MCF 10A (cell line): ENCODE results near the gene ZSCAN31. TPM values are rescaled to one million over a fixed set of nuclear protein-coding genes. Genes with fewer than 3 reads are reported as not detected.
A peak's percentile ranks its signal among the peaks of the same experiment; 100 is the strongest.

Source experiments
- BruUV-seq: library from RNA; stranded (reverse); fragments of 400-500 nt; replicated peaks from 2 replicates; lab custom pipeline; 2021; lab: Mats Ljungman, UMichigan
- CTCF ChIA-PET: fragments of 300-600 bp; sonication (Branson Sonifier 250); formaldehyde crosslinking; extraction: SDS; loops from one replicate; lab custom pipeline; 2021; ENCODE audit warnings: antibody characterized with exemption, inconsistent platforms; lab: Yijun Ruan, JAX
- POLR2A ChIA-PET: fragments of 300-600, 350-650 bp; sonication (Branson Sonifier 250); formaldehyde crosslinking; extraction: SDS; loops from one replicate; lab custom pipeline; 2020; ENCODE audit warnings: antibody characterized with exemption, inconsistent platforms; lab: Yijun Ruan, JAX
- DNase-seq: peaks from one replicate; pipeline ENCODE4 v3.0.0-alpha.2; 2018; ENCODE audit not compliant: unreplicated experiment
- H3K27ac Mint-ChIP-seq: one replicate; pipeline ENCODE4 v1.8.0; 2022; ENCODE audit warnings: mild to moderate bottlenecking, low read depth, mixed read lengths; ENCODE audit not compliant: unreplicated experiment
- H3K27me3 Mint-ChIP-seq: one replicate; pipeline ENCODE4 v1.8.0; 2022; ENCODE audit warnings: mixed read lengths; ENCODE audit not compliant: insufficient read depth, unreplicated experiment
- H3K36me3 Mint-ChIP-seq: one replicate; pipeline ENCODE4 v1.8.0; 2022; ENCODE audit warnings: mild to moderate bottlenecking, moderate library complexity, mixed read lengths; ENCODE audit not compliant: insufficient read depth, unreplicated experiment
- H3K4me1 Mint-ChIP-seq: one replicate; pipeline ENCODE4 v1.8.0; 2022; ENCODE audit warnings: mixed read lengths; ENCODE audit not compliant: insufficient read depth, unreplicated experiment
- H3K4me3 Mint-ChIP-seq: one replicate; pipeline ENCODE4 v1.8.0; 2022; ENCODE audit warnings: mild to moderate bottlenecking, moderate library complexity, mixed read lengths; ENCODE audit not compliant: unreplicated experiment
- H3K9me3 Mint-ChIP-seq: one replicate; pipeline ENCODE4 v1.8.0; 2022; ENCODE audit warnings: mixed read lengths; ENCODE audit not compliant: unreplicated experiment
- intact Hi-C: fragments of 100-400 bp; cut with micrococcal nuclease; formaldehyde crosslinking; loops from 2 replicates; pipeline ENCODE4 v1.14.1; 2022
- total RNA-seq: library from RNA; stranded (reverse); gene quantifications from 2 replicates; pipeline ENCODE4 v1.2.3, GENCODE V29; 2022
- TF ChIP-seq, protein P1 (sequence below): fragments of 200-600 bp; IDR thresholded peaks from one replicate; pipeline ENCODE4 v1.8.0; 2022; ENCODE audit warnings: antibody characterized with exemption, mild to moderate bottlenecking; ENCODE audit not compliant: unreplicated experiment

The ZSCAN31 gene
- total RNA-seq, 1 experiment from 2014 or later, result 5.0 TPM

DNA sequence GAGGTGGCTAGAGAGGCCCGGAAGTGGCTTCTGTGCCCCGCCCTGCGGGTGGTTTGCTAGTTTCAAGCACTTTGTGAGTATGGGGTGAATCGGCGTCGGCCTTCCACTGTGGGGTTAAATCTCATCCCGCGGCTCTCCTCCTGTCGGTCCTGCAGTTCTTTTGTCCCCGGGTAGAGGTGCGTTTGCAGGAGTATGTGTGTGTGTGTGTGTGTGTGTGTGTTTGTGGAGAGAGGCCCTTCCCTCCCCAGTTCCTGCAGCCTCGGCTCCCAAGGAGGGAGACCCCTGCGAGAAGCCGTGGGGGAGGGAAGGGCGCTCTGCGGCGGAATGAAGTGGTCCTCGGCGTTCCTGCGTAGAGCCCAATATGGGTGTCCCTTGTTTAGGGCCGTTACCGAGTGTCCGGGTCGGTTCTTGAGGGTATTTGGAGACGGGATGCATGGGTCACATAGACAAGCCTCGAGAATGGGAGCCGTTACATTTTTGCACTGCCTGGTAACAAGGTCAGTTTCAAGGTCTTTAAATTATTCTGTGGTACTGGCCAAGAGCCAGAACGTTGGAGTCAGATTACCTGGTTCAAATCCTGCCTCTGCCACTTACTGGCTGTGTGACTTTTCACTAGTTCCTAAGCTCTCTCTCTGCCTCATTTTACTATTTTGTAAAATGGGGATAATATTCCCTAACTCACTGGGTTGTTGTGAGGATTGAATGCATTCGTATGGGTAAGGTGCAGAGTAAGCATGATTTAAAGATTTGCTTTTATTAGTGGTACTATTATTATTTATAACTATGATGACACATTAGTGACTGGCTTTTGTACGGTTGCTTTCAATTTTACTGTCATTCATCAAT is 14.2 kb upstream of the ZSCAN31 start, which contains the start of gene ZKSCAN3:
Gene ZKSCAN3 (plus strand): TSS at position 56 of the 846 bp plus-strand sequence. CDS start 9,640 bp downstream, outside the sequence.
- no peaks in the 10 kb centered on the region for H3K9me3 Mint-ChIP-seq
- H3K36me3 Mint-ChIP-seq, result peaks cover 5% of the 10 kb centered on the region
- peak; percentile 82 for DNase-seq
- BruUV-seq, result TSS peak; percentile 70
- POLR2A ChIA-PET, result interaction anchor here (0.6 to 7.6 kb wide), 22 partner anchors 8 to 618 kb away, joined by 3 to 110 read pairs (median 4); partner anchors contain the start of genes PGBD1, ZKSCAN4, ZKSCAN8 and ZSCAN16
- peak within 1 kb of the TSS; percentile 93 for H3K27ac Mint-ChIP-seq
- peaks cover 20% of the 10 kb centered on the region for H3K27me3 Mint-ChIP-seq
- peak within 1 kb of the TSS; percentile 99 for H3K4me3 Mint-ChIP-seq
- TF ChIP-seq, protein P1, sequence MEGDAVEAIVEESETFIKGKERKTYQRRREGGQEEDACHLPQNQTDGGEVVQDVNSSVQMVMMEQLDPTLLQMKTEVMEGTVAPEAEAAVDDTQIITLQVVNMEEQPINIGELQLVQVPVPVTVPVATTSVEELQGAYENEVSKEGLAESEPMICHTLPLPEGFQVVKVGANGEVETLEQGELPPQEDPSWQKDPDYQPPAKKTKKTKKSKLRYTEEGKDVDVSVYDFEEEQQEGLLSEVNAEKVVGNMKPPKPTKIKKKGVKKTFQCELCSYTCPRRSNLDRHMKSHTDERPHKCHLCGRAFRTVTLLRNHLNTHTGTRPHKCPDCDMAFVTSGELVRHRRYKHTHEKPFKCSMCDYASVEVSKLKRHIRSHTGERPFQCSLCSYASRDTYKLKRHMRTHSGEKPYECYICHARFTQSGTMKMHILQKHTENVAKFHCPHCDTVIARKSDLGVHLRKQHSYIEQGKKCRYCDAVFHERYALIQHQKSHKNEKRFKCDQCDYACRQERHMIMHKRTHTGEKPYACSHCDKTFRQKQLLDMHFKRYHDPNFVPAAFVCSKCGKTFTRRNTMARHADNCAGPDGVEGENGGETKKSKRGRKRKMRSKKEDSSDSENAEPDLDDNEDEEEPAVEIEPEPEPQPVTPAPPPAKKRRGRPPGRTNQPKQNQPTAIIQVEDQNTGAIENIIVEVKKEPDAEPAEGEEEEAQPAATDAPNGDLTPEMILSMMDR, result no peak
- peaks cover 12% of the 10 kb centered on the region for H3K4me1 Mint-ChIP-seq
- CTCF ChIA-PET, result interaction anchor here (1.2 to 1.6 kb wide), 2 partner anchors 33 to 69 kb away, joined by 3 to 6 read pairs; partner anchors contain the start of gene PGBD1
- intact Hi-C loops, result loop anchor here (1.0 kb wide), 1 partner anchor 98 kb away; the partner anchor contains the start of gene ZKSCAN4

DNA sequence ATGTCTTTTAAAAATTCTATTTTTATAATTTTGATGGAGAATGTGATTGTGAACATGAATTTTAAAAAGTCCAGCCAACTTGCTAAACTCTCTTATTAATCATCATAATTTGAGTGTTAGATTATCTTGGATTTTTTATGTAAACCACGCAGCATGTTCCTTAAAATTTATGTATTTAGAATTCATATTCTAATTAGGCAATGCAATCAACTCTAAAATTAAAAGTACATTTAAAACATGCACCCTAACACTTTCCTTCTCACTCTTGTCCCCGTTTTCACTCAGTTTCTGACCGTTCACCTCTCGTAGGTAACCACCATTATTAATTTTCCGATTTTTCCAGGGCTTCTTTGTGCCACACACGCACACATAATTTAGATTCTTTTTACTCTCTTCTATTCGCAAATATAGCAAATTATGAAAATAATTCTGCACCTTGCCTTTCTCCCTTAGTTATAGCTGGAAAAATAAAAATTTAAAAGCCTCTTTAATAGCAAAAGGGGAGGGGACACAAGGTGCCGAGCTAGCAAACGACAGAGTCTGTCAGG is 13.5 kb upstream of the ZSCAN31 start:
- Mint-ChIP-seq H3K9me3 (no peaks in the 10 kb centered on the region), H3K4me1 (peaks cover 12% of the 10 kb centered on the region), H3K27me3 (peaks cover 20% of the 10 kb centered on the region), H3K4me3 (peak overlapping the region; percentile 99), H3K27ac (peak overlapping the region; percentile 93), H3K36me3 (peaks cover 5% of the 10 kb centered on the region)
- ChIA-PET POLR2A (interaction anchor here (0.6 to 7.6 kb wide), 18 partner anchors 9 to 619 kb away, joined by 3 to 110 read pairs (median 4); partner anchors contain the start of genes PGBD1, ZKSCAN4, ZKSCAN8 and ZSCAN16), CTCF (interaction anchor here (1.2 to 1.6 kb wide), 2 partner anchors 34 to 68 kb away, joined by 3 to 6 read pairs; partner anchors contain the start of gene PGBD1)
- intact Hi-C loops, result loop anchor here (1.0 kb wide), 1 partner anchor 97 kb away; the partner anchor contains the start of gene ZKSCAN4
- TF ChIP-seq, protein P1, result no peak
- DNase-seq, result no peak
- BruUV-seq, result no TSS peak

GRCh38 chr6:28347119-28347518 is 11.2 kb upstream of the ZSCAN31 start:
- H3K4me3 Mint-ChIP-seq, result no peak overlapping the region
- H3K4me1 Mint-ChIP-seq, result peaks cover 6% of the 10 kb centered on the region
- intact Hi-C loops, result no loop called here
- H3K27me3 Mint-ChIP-seq, result peaks cover 20% of the 10 kb centered on the region
- no TSS peak for BruUV-seq
- H3K27ac Mint-ChIP-seq, result no peak overlapping the region
- peaks cover 2% of the 10 kb centered on the region for H3K36me3 Mint-ChIP-seq
- TF ChIP-seq, protein P1, result no peak
- CTCF ChIA-PET, result interaction anchor here (0.5 to 0.7 kb wide), 3 partner anchors 17 to 1783 kb away, joined by 3 read pairs; no protein-coding TSS in a partner anchor
- H3K9me3 Mint-ChIP-seq, result no peaks in the 10 kb centered on the region
- POLR2A ChIA-PET, result interaction anchor here (0.6 to 2.4 kb wide), 3 partner anchors 11 to 58 kb away, joined by 3 to 15 read pairs (median 9); partner anchors contain the start of gene ZSCAN31
- no peak for DNase-seq
